G401 (cell line): ENCODE measurements around the gene RNF207. TPM values are rescaled to one million over a fixed set of nuclear protein-coding genes. Genes with fewer than 3 reads are reported as not detected.

Experiments
- DNase-seq: peaks from one replicate; pipeline ENCODE4 v3.0.0-alpha.2; 2015; ENCODE audit warnings: low spot score
- in situ Hi-C: cut with HindIII; loops from 2 replicates; pipeline ENCODE4 v1.10.0; 2016; ENCODE audit warnings: low sequenced_read_pairs, mixed read lengths
- total RNA-seq: library from RNA; depleted of rRNA; stranded (reverse); fragments of >200 nt; shearing (Covaris generic); gene quantifications from 2 replicates; pipeline ENCODE4 v1.2.3, GENCODE V29; 2014

Gene RNF207
- total RNA-seq, 1 experiment from 2014 or later: 0.44 TPM

- no peak for DNase-seq
- in situ Hi-C loops: no loop called here
These were observed 34.3 kb upstream of the RNF207 start for GRCh38 chr1:6171548-6172124.

GRCh38 chr1:6172549-6172948 lies 33.4 kb upstream of the RNF207 start:
- no peak for DNase-seq
- in situ Hi-C loops: no loop called here

- DNase-seq: no peak
- in situ Hi-C loops: no loop called here
These were observed 31.1 kb upstream of the RNF207 start for GRCh38 chr1:6174621-6175410.

- in situ Hi-C loops: no loop called here
These were observed 30.5 kb upstream of the RNF207 start for GRCh38 chr1:6175411-6175828.

GRCh38 chr1:6176779-6177178 lies 29.1 kb upstream of the RNF207 start:
- in situ Hi-C loops: no loop called here
- no peak for DNase-seq

More at GRCh38 chr1:6175411-6175828, 30.5 kb upstream of the RNF207 start:
- DNase-seq: no peak

- in situ Hi-C loops: no loop called here
These were observed 28.1 kb upstream of the RNF207 start for GRCh38 chr1:6177681-6178380.

GRCh38 chr1:6178751-6179563 lies 27.0 kb upstream of the RNF207 start:
- DNase-seq: no peak
- in situ Hi-C loops: no loop called here

More at GRCh38 chr1:6177681-6178380, 28.1 kb upstream of the RNF207 start:
- no peak for DNase-seq

- in situ Hi-C loops: no loop called here
- no peak for DNase-seq
These were observed 26.2 kb upstream of the RNF207 start for GRCh38 chr1:6179564-6180175.

- peak; percentile 70 for DNase-seq
- in situ Hi-C loops: no loop called here
These were observed 25.6 kb upstream of the RNF207 start, which contains the start of gene CHD5 for GRCh38 chr1:6180268-6180706. Gene CHD5, minus strand, starts transcription at chr1:6180321. Its CDS starts 298 bp downstream, at chr1:6180023.

GRCh38 chr1:6180707-6181311 lies 25.1 kb upstream of the RNF207 start:
- in situ Hi-C loops: no loop called here
- DNase-seq: no peak

- in situ Hi-C loops: no loop called here
- DNase-seq: peak; percentile 61
These were observed 24.6 kb upstream of the RNF207 start for GRCh38 chr1:6181347-6181770.

GRCh38 chr1:6183520-6183989 lies 22.4 kb upstream of the RNF207 start:
- no peak for DNase-seq
- in situ Hi-C loops: no loop called here

- in situ Hi-C loops: no loop called here
- no peak for DNase-seq
These were observed 21.7 kb upstream of the RNF207 start for GRCh38 chr1:6184083-6184783.

- no peak for DNase-seq
- in situ Hi-C loops: no loop called here
These were observed 20.8 kb upstream of the RNF207 start for GRCh38 chr1:6185151-6185550.

- DNase-seq: no peak
- in situ Hi-C loops: no loop called here
These were observed 20.1 kb upstream of the RNF207 start for GRCh38 chr1:6185635-6186382.

GRCh38 chr1:6188466-6188865 lies 17.5 kb upstream of the RNF207 start:
- no peak for DNase-seq
- in situ Hi-C loops: no loop called here

- no peak for DNase-seq
- in situ Hi-C loops: no loop called here
These were observed 14.0 kb upstream of the RNF207 start for GRCh38 chr1:6191968-6192367.
